ELR (cell line): Measurements from ENCODE around the gene RALGPS1.
"Not testable (repeated sequence)": the region's sequence is repeated elsewhere in the genome, so short reads cannot be mapped to it uniquely, and the experiment has no call there.

Experiments used
- DNase-seq: peaks from one replicate; pipeline ENCODE4 v3.0.0-alpha.2; 2015; ENCODE audit warnings: low read depth

RALGPS1 gene

DNA sequence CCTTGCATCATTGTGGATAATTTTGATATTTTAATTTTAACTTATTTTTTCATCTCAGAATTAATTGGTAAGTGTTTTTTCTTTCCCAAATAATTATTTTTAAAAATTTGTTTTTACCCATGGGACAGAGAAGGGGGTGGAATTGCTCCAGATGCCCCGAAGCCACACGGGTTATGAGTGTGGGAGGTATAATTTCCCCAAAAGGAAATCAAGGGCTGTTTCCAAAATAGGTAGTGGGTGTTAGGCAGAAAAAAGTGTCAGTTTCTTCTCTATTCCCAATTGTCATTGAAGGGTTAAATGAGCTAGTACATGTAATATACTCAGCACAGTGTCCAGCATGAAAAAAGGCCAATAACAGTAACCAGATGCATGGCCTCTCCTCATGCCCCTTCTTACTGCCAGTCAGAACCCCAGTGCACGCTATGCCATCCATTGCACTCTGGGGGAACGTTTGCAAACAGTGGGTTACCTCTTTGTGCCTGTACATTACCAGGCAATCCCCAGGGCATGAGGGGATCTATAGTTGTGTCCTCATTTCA is 244.3 kb downstream of the RALGPS1 start:
- DNase-seq = no peak

DNA sequence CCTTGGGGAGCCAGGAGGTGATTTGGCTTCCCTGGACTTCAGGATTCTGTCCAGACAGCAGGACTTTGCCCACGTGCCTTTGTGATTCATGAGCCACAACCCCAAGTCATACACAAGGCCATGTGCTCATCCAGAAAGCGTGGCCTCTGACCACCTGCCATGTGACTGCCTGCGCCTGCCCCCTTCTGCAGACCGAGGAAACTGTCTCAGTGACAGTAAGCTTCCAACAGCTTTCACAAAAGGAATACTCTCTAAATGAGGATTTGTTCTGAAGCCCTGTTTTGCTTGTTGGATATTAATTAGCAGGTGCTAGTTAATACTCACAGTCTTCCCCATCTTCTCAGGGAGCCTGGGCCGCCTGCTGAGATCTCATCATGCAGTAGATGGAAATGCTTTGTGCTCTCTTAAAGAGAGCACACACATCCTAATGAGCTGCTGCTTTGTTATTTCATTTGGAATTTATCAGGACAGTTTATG is 244.8 kb downstream of the RALGPS1 start:
- DNase-seq = peak; percentile 93

DNA sequence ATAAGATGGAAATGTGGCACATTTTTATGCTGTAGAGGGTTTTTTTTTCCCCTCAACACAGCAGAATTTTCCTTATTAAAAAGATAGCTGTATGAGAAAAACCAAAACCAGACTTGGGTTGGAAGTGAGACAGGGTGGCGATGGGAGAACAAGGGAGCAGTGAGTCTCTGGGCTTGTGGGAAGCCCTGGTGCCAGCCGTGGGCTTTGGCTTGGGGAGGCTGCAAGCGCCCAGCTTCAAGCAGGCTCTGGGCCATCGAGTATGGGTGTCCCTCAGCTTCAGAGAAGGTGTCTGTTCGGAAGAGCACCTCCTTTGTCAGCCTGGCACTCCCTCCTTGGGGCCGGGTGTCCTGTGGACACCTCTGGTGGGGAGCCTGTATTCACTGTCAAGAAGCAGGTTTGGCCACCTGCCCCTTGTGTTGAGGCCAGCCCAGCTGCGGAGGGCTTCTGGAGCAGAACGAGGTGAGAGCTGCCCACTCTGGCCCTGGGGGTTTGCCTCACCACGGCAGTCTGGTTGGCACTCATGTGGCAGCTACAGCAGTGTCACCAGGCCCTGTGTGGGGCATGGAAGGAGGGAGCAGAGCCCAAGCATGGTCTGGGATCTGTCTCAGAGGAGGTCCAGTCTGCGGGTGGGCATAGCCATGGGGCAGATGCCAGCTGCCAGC is 245.5 kb downstream of the RALGPS1 start:
- no peak for DNase-seq

DNA sequence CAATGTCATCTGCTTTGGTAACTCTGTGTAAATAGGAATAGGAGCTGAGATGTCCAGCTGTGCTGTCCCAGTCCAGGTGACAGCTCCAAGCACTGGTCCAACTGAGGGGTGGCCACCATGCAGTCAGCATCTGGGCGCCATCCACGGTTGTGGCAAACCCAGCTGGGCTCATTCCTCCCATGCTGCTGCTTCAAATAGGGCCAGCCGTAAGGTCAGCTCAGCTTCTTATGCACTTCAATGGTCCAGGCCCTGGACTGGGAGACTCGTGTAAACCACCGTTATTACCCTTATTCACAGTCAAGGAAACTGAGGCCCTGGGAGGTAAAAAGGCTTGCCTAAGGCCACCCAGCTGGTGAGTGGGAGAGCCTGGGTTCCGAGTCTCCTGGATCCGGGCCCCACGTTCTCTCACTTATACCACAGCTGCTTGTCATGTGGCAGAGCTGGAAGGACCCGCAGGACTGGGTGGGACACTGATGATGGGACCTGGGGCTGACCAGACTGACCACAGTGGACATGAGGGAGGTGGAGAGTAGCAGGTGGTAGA is 246.6 kb downstream of the RALGPS1 start:
- DNase-seq = no peak

DNA sequence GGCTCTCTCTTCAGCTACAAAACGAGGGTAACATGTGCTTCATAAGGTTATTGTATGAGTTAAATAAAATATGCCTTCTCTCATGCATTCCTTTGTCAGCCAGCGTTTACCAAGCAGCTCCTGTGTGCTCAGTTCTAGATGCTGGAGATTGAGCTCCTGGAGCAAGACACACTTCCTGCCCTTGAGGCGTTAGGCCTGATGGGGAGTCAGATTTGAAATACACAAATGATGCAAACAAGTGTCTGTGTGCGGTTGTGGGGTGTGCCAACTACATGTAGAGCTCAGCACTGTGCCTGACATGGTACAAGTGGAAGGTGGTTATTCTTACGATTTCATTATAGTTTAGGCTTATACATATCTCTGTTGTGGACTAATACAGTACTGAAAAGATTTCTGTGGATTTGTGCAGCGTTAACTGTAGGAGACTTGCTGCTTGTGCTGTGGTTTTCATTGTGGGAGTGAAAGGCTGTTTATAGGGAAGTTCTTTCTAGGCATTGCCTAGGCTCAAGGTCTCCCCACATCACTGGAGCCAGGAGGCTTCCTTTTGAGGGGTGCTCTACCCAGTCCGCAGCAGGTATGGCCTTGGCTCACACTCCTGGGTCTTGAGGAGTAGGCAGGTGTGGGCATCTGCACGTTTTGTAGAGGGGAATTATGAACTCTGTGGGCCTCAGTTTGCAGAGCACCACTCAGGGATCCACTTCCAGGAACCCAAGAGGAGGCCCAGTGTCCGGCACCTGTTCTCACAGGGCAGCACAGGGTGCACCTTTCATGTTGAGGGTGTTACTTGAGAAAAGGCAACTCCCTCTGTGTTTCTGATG is 247.7 kb downstream of the RALGPS1 start:
- DNase-seq = peak; percentile 49

DNA sequence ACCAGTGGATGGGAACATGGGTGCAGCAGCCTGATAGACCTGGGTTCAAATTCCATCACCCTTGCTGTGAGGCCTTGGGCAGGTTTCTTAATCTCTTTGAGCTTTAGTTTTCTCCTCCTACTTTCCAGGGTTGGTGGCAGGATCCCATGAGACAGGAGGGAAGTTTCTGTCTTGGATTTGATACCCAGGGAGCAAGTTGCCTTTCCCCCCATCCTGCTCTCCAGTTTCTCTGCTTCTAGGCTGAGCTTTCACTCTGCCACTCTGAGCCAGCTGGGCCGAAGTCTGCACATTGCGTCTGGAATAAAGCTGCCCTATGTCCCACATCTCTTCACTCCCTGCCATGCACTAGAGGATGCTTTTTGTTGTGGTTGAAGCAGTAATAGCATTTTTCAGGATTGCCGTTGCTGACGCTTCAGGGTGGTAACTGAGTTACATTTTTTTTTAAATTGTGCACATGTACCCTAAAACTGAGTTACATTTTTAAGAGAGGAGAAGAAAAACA is 248.3 kb downstream of the RALGPS1 start:
- DNase-seq = peak; percentile 15

DNA sequence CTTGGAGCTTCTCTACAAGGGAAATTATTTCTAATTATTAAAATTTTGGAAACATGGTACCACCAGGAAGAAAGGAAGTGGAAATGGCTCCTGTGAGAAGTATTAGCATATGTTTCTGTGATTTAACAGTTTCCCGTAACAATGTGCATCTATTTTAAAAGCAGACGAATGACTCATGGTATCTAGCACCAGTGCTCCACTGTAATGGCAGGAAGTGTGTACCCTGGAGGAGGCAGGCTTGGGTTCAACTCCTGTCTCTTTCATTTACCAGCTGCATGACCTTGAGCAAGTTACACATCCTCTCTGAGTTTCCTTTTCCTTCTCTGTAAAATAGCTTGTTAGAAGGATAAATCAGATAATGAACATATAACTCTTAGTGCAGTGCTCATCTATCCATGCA is 248.8 kb downstream of the RALGPS1 start:
- DNase-seq = peak; percentile 80

DNA sequence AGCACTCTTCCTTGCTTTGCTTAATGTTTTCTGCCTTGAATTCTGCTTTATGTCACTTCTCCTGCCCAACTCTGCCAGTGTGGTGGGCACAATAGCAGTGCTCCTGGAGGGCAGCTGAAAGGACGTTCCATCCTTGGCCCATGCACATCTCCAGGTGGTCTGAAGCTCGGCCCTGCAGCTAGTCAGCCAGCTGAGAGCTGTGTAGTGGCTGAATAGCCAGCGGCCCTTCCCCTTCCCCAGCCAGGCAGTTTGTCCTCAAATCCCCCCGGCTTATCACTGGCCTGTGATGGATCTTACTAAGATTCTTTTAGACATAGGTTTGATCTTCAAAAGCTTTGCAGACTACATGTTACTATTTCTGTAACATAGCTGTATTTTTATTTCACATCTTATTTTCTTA is 250.5 kb downstream of the RALGPS1 start:
- DNase-seq = no peak

DNA sequence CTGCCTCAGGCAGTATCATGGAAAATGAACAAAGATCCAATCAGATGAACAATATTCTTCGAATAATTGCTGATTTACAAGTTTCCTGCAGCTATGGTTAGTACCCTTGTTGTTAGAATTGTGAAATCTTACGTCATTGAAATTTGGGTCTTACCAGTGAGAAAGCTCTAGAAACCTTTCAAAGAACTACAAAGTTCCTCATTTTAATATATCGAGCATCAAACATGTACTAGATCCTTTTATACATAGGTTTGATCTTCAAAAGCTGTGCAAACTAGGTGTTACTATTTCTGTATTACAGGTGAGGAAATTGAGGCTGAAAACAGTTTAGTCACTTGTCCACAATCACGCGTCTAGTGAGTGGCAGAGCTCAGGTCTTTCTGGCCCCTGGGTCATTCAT is 251.5 kb downstream of the RALGPS1 start:
- DNase-seq = no peak

DNA sequence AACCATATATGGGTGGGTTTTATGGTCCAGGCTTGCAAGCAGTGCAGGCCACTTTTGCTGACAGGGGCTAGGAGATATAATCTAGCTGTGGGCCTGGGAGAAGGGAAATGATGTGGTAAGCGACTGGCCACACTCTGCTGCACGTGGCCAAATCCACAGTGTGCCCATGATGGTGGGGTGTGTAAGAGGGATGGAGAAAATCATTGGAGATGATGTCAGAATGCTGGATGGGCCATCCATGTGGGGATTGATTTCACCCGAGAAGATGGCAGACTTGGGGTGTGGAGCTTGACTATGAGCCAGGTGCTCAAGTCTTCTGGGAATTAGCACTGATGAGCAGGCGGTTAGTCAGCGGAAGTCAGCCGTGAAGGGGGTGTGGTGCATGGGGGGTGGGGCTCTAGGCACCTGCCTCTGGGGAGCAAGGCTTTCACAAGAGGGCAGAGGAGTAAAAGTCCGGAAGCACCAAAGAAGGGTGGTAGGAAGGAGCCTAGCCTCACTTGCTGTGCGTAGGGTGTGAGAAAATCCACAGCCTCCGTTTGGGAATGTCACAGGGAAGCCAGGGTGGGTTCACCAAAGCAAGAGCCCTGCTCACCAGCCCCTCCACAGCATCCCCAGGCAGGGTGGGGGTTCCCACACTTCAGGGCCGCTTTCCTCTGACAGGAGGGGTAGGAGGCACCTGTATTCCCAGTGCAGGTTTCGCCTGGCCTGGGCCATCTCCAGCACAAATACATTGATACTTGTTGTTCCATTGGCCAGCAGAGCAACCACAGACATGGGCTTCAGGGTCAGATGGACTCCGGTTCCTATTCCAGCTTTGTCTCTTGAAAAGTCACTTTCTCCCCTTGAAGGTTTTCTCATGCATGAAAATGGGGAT is 252.3 kb downstream of the RALGPS1 start:
- DNase-seq = peak; percentile 61

DNA sequence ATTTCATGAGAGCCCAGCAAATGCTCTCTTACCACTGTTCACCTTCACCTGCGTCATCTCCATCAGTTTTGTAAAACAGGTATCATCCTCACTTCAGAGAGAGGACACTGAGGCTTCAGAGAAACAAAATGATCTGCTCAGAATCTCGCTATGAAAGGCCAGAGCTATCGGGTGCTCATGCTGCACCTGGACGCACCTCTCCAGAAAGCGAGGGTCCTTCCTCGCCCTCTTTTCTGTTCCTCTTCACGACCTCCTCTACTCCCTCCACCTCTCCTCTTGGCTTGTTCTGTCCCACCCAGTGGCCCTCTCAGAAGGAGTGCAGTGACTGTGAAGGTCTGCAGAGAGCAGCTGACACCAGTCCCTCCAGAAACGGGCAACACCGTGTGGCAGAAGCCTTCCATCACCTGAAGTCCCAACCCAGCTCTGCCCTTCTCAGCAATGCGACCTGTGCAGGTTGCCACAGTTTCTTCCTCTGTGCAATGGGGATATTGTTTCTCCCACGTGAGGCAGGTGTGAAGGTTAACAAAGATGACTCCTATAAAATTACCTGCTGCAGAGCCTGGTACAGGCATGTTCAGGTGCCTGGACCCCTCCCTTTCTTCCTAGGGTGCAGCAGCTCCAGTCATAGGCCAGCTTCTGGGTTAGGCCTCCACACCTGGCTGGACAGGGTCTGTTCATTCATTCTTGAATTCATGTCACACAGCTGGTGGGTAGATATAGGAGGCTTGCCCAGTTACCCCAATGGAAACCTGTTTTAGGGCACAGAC is 253.2 kb downstream of the RALGPS1 start:
- DNase-seq = no peak

DNA sequence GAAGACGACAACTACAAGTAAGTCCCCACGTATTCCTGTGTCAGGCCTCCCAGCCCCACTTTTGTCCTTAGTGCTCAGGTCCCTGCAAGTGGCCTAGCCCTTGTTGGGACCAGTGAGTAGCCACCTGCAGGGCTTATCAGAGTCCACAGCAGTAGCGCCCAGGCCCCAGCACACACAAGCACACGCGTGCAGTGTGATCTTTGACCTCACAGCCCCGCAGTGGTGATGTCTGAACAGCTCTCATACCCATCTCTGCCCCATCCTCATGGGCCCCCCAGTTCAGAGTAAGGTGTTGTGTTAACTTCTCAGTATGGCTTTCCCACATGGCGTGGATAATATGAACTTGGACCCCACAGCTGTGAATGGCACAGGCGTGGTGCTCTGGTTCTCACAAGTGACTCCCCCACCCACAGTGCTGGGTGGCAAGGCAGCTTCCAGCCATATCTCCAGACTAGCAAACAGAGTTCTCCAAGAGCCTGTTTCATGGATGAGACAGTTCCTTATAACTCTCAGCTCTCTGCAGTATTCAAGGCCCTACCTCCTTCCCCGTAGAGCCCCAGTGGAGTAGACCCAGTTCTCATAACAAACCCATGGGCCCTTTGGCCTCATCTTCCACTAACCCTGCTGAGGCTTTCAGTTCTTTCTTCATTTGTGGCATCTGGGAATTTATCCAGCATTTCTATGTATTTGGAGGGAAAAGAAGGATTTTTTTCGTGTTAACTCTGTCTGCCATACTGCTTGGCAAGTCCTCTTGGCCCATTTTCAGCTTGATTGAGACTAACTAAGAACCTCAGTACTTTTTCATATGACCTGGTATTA is 254.4 kb downstream of the RALGPS1 start:
- no peak for DNase-seq

DNA sequence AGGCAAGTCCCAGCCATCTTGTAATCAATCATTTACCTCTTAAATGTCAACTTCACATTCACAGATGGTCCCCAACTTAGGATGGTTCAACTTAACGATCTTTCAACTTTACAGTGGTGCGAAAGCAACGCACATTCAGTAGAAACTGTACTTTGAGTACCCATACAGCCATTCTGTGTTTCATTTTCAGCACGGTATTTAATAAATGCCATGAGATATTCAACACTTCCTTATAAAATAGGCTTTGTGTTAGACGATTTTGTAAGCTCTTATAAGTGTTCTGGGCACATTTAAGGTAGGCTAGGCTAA is 254.9 kb downstream of the RALGPS1 start:
- no peak for DNase-seq

DNA sequence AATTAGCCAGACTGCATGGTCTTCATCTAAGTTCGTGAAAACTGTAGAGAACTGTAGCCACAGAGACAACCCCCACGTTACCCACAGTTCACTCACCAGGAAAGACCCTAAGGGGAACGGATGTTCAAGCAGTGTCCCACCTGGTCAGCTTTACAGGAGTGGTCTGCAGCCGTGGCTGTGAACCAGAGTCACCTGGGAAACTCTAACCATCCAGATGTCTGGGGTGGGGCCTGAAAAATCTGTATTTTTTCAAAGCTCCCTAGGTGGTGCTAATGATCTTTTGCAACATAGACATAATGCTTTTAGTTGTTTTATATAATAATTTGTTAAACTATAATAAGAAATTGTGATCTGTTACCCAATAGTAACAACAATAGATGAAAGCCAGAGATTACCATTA is 255.5 kb downstream of the RALGPS1 start:
- DNase-seq = no peak

DNA sequence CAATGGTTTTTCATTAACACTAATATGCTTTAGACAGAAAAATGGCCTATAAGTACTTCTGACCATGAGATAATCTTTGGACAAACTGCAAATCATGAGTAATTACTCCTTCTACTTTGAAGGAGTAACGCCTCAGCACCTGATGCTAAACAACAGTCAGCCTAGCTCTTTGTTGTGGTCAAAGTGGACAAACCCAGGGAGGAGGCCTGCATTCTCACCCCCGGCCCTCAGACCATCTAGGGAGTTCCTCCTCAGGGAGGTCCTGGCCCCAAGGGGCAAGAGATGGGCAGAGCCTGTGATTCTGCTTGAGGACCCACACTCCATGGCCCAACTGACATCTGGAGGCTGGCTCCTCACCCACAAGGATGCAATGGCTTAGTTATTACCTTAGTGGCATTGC is 256.1 kb downstream of the RALGPS1 start:
- no peak for DNase-seq

DNA sequence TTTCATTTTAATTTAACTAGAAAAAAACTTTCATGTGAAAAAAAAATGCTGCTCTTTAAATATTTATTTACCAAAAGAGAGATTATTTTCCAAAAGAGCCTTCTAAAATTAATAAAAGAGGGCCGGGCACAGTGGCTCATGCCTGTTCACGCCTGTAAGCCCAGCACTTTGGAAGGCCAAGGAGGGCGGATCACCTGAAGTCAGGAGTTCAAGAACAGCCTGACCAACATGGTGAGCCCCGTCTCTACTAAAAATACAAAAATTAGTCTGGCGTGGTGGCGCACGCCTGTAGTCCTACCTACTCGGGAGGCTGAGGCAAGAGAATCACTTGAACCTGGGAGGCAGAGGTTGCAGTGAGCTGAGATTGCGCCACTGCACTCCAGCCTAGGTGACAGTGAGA is 256.8 kb downstream of the RALGPS1 start:
- DNase-seq = not testable (repeated sequence)

DNA sequence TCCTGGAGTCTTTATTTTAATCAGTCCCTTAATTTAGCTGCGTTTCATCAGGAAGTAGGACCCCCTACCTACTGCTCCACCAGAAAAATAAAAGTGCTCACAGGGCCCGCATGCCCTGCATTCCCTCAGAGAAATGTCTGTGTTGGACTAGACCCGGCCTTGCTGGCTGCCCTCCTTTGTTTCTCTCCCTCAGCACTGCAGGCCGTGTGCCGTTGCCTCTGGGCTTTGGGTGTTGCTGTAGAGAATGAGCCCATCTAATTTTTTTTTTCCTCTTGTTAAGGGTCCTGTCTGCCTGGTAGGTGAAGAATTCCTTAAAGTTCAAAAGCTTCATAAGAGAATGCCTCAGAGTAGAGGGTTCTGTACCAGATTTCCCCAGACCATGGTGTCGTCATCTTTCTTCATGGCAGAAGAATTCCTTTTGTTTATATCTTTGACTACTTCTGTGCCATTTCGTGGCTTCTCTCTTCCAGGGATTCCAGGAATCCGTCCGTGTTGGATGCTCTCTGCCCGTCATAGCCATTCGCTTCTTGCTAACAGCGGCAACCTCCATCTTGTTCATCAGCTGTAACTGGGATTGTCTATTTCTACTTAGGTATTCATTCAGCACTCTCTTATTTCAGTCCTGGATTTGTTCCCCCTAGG is 257.6 kb downstream of the RALGPS1 start:
- no peak for DNase-seq

DNA sequence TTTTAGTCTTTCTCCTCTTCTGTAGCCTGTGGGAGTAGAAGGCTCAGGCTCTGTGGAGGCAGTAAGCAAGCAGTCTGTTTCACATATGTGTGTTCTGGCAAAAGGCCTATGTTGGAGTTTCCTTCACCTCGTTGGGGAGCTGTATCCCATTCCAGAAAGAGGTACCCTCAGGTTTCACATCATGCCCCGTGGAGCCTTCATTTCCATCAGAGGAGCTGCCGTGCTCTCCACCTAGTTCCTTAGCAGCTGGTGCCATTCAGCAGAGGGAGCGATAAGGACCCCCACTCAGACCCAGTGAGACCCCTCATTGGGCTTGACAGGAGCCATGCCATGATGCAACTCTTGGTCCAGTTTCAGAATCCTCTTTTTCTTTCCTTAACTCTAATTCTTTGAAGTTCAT is 258.5 kb downstream of the RALGPS1 start:
- DNase-seq = no peak

DNA sequence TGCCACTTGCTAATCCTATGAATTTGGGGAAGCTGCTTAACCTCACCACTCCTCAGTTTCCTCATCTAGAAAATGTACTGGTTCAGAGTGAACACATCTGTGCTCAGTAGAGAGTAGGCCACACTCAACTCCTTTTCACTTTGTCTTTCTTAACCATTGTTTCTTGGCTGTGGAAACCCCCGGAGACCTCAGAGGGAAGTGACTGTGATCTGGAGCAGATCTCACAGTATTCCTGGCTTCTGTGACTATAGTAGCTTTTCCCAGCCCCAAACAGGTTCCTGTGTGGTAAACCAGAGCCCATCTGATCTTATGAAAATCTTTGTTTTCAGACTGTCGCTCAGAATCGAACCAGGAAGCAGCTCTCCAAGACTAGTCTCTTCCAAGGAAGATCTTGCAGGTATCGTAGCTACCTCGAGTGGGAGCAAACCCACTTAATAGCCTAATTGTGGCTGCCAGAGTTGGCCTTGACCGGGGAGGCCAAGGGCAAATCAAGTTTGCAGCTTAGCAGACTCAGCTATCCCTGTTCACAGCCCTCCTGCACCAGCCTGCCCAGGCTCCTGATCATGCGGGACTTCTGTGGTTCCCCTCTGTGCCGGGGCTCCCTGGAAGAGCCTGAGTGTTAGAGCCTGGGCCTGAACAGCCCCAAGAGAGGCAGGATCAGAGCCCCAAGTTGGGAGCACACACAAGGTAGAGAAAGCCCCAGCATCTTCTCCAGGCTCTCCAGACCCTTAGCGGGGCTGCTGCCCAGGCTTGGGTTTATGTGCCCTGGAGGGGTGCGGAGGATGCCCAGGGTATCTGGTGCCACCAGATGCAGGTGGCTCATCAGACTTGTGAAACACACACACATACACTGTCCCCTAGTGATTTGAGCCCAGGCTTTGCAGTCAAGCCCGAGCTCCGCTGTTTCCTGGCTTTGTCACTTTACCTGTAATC is 260.1 kb downstream of the RALGPS1 start:
- no peak for DNase-seq
